HCT116 (cell line): ENCODE data around the gene CKMT2.

Experiments used
- EZH2 ChIP-seq: fragments of 200-600 bp; sonication (generic); IDR thresholded peaks from 2 replicates; pipeline ENCODE4 v1.6.1; 2017; ENCODE audit warnings: antibody characterized with exemption, mixed run types
- EZH2phosphoT487 ChIP-seq: fragments of 200-600 bp; IDR thresholded peaks from 2 replicates; pipeline ENCODE4 v1.6.1; 2018; ENCODE audit warnings: antibody characterized with exemption, borderline replicate concordance
- JUND ChIP-seq: IDR thresholded peaks from 2 replicates; pipeline ENCODE4 v1.6.1; 2012
- POLR2A ChIP-seq: IDR thresholded peaks from 2 replicates; pipeline ENCODE4 v1.7.0; 2011; ENCODE audit warnings: borderline replicate concordance; ENCODE audit not compliant: insufficient read depth, insufficient read length; ENCODE audit errors: extremely low read depth
- POLR2AphosphoS5 ChIP-seq: IDR thresholded peaks from 2 replicates; pipeline ENCODE4 v1.6.1; 2011; ENCODE audit warnings: mild to moderate bottlenecking, low read depth, low read length, moderate library complexity
- RAD21 ChIP-seq: IDR thresholded peaks from 2 replicates; pipeline ENCODE4 v1.6.1; 2012; ENCODE audit warnings: low read depth, mild to moderate bottlenecking
- SRF ChIP-seq: IDR thresholded peaks from 2 replicates; pipeline ENCODE4 v1.6.1; 2012; ENCODE audit warnings: low read depth
- YY1 ChIP-seq: IDR thresholded peaks from 2 replicates; pipeline ENCODE4 v1.6.1; 2011; ENCODE audit warnings: low read length, low read depth, moderate library complexity, mild to moderate bottlenecking; ENCODE audit not compliant: insufficient replicate concordance; ENCODE audit errors: extremely low read depth
- ZNF274 ChIP-seq: fragments of 200-500 bp; sonication (Bioruptor generic); IDR thresholded peaks from 2 replicates; pipeline ENCODE4 v1.6.1; 2014; ENCODE audit warnings: mild to moderate bottlenecking, low read depth, low read length, inconsistent platforms
- TF ChIP-seq, protein P1 (sequence below), 3 experiments: fragments of 200-600 bp in 1 of 3; sonication (generic) in 1 of 3; IDR thresholded peaks in 2 of 3; conservative IDR thresholded peaks in 1 of 3; 2 replicates each; pipeline ENCODE4 v1.5.1; 2012 to 2017; ENCODE audit warnings: low read depth in 2 of 3, low read length in 2 of 3, antibody characterized with exemption in 1 of 3, borderline replicate concordance in 1 of 3, control low read depth in 1 of 3, mild to moderate bottlenecking in 1 of 3, mixed read lengths in 1 of 3, mixed run types in 1 of 3, moderate library complexity in 1 of 3; ENCODE audit not compliant: insufficient read depth in 1 of 3
- TF ChIP-seq, protein P2 (sequence below): IDR thresholded peaks from 2 replicates; pipeline ENCODE4 v1.6.1; 2012
- TF ChIP-seq, protein P3 (sequence below): IDR thresholded peaks from 2 replicates; pipeline ENCODE4 v1.6.1; 2012; ENCODE audit warnings: low read depth
- TF ChIP-seq, protein P4 (sequence below): IDR thresholded peaks from 2 replicates; pipeline ENCODE4 v1.6.1; 2011; ENCODE audit warnings: mild to moderate bottlenecking, low read length, moderate library complexity; ENCODE audit not compliant: insufficient replicate concordance; ENCODE audit errors: extremely low read depth
- TF ChIP-seq, protein P5 (sequence below): IDR thresholded peaks from 2 replicates; pipeline ENCODE4 v1.6.1; 2012

DNA sequence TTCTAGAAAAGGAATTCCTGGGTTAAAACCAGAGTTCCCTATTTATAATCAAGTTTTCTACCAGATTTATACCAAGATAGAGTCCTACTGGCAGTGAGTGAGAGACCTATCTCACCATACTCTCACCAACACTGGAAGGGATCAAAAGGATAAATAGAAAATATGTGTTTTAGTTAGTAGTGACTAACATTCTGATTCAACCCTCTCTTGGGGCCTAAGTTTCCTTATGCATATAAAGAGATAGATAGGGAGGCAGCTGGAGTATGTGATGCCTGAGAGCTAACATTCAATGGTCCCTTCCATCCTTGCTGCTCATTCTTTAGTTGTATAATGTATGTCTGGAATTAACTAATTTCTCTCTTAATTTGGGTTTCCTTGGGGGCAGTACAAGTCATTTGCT lies 32.0 kb downstream of the CKMT2 start:
- TF ChIP-seq POLR2A (no peak), EZH2phosphoT487 (no peak), POLR2AphosphoS5 (no peak), RAD21 (no peak), EZH2 (no peak), JUND (no peak), ZNF274 (no peak), YY1 (no peak), SRF (no peak)
- TF ChIP-seq, protein P1, sequence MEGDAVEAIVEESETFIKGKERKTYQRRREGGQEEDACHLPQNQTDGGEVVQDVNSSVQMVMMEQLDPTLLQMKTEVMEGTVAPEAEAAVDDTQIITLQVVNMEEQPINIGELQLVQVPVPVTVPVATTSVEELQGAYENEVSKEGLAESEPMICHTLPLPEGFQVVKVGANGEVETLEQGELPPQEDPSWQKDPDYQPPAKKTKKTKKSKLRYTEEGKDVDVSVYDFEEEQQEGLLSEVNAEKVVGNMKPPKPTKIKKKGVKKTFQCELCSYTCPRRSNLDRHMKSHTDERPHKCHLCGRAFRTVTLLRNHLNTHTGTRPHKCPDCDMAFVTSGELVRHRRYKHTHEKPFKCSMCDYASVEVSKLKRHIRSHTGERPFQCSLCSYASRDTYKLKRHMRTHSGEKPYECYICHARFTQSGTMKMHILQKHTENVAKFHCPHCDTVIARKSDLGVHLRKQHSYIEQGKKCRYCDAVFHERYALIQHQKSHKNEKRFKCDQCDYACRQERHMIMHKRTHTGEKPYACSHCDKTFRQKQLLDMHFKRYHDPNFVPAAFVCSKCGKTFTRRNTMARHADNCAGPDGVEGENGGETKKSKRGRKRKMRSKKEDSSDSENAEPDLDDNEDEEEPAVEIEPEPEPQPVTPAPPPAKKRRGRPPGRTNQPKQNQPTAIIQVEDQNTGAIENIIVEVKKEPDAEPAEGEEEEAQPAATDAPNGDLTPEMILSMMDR (IDR thresholded peaks at IDR 0.05 in 2 of 3, conservative IDR thresholded peaks at IDR 0.05 in 1 of 3; ENCODE audit: borderline replicate concordance in 1 of 3, insufficient read depth in 1 of 3, low read depth in 2 of 3, low read length in 2 of 3), result no peak
- TF ChIP-seq, protein P2, sequence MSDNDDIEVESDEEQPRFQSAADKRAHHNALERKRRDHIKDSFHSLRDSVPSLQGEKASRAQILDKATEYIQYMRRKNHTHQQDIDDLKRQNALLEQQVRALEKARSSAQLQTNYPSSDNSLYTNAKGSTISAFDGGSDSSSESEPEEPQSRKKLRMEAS, result no peak
- TF ChIP-seq, protein P3, sequence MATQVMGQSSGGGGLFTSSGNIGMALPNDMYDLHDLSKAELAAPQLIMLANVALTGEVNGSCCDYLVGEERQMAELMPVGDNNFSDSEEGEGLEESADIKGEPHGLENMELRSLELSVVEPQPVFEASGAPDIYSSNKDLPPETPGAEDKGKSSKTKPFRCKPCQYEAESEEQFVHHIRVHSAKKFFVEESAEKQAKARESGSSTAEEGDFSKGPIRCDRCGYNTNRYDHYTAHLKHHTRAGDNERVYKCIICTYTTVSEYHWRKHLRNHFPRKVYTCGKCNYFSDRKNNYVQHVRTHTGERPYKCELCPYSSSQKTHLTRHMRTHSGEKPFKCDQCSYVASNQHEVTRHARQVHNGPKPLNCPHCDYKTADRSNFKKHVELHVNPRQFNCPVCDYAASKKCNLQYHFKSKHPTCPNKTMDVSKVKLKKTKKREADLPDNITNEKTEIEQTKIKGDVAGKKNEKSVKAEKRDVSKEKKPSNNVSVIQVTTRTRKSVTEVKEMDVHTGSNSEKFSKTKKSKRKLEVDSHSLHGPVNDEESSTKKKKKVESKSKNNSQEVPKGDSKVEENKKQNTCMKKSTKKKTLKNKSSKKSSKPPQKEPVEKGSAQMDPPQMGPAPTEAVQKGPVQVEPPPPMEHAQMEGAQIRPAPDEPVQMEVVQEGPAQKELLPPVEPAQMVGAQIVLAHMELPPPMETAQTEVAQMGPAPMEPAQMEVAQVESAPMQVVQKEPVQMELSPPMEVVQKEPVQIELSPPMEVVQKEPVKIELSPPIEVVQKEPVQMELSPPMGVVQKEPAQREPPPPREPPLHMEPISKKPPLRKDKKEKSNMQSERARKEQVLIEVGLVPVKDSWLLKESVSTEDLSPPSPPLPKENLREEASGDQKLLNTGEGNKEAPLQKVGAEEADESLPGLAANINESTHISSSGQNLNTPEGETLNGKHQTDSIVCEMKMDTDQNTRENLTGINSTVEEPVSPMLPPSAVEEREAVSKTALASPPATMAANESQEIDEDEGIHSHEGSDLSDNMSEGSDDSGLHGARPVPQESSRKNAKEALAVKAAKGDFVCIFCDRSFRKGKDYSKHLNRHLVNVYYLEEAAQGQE, result no peak
- TF ChIP-seq, protein P4, sequence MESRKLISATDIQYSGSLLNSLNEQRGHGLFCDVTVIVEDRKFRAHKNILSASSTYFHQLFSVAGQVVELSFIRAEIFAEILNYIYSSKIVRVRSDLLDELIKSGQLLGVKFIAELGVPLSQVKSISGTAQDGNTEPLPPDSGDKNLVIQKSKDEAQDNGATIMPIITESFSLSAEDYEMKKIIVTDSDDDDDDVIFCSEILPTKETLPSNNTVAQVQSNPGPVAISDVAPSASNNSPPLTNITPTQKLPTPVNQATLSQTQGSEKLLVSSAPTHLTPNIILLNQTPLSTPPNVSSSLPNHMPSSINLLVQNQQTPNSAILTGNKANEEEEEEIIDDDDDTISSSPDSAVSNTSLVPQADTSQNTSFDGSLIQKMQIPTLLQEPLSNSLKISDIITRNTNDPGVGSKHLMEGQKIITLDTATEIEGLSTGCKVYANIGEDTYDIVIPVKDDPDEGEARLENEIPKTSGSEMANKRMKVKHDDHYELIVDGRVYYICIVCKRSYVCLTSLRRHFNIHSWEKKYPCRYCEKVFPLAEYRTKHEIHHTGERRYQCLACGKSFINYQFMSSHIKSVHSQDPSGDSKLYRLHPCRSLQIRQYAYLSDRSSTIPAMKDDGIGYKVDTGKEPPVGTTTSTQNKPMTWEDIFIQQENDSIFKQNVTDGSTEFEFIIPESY, result no peak
- TF ChIP-seq, protein P5, sequence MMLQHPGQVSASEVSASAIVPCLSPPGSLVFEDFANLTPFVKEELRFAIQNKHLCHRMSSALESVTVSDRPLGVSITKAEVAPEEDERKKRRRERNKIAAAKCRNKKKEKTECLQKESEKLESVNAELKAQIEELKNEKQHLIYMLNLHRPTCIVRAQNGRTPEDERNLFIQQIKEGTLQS, result no peak
